SH-SY5Y (cell line): ENCODE results near the gene TBC1D24.

Experiments
- GATA2 ChIP-seq: IDR thresholded peaks from 2 replicates; pipeline ENCODE4 v1.6.1; 2011; ENCODE audit warnings: mild to moderate bottlenecking, low read depth, low read length
- GATA3 ChIP-seq: IDR thresholded peaks from 2 replicates; pipeline ENCODE4 v1.6.1; 2011; ENCODE audit warnings: low read depth, mild to moderate bottlenecking, low read length, moderate library complexity

DNA sequence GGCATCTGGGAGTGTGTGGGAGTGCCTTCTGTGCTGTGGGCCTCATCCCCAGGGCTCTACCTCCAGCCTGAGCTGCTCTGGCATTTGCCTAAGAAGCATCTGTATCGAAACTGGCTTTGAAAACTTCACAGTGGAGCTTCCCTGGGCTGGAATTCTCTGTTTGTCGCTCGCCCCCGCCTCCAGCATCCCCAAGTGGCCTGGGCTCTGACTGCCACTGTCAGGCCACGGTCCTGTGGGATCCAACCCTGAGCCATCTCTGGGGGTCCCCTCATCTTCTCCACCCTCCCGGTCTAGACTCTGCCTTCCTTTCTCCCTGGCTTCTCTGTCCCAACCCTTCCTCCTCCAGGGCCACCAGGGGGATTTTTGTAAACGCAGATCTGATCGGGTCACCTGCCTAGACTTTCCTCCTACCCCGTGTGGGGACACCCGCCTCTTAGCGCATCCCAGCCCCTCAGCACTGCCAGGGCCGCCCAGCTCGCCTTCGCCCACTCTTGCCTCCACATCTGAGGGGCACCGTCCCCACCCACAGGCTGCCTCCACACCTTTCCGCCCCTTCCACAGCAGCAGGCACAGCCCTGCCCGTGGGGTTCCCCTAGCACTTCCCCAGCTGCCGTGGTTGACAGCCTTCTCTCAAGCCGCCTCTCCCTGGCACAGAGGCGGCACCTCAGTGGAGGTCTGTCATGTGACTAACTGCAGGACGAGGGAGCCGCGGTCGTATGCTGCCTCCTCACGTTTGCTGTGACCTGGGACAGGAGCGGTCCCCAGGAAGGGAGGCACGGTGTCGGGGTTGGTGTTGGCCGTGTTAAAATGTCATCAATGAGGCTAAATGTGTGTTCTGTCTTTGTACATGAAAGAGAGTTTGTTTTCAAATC is 12.0 kb downstream of the TBC1D24 start:
- TF ChIP-seq GATA3 (no peak), GATA2 (no peak)
